AML-193 (cell line): ENCODE measurements around the gene AUTS2.
A peak's percentile ranks its signal among the peaks of the same experiment; 100 is the strongest.
"Not testable (repeated sequence)": the region's sequence is repeated elsewhere in the genome, so short reads cannot be mapped to it uniquely, and the experiment has no call there.

Experiments used
- DNase-seq, 2 experiments: peaks; one replicate each; lab custom pipeline; 2025; lab: John Stamatoyannopoulos, UW

The AUTS2 gene

GRCh38 chr7:70812511-70812910, 1214.2 kb downstream of the AUTS2 start:
- DNase-seq: no peak

GRCh38 chr7:70822490-70822889, 1224.2 kb downstream of the AUTS2 start:
- DNase-seq: not testable (repeated sequence)

GRCh38 chr7:70829221-70830059, 1231.2 kb downstream of the AUTS2 start:
- peak; percentile 3 to 30 for DNase-seq

- no peak for DNase-seq
These were observed 1231.8 kb downstream of the AUTS2 start for GRCh38 chr7:70830060-70830395.

GRCh38 chr7:70830426-70830825, 1232.2 kb downstream of the AUTS2 start:
- no peak for DNase-seq

- no peak for DNase-seq
These were observed 1235.5 kb downstream of the AUTS2 start for GRCh38 chr7:70833726-70834125.

GRCh38 chr7:70834424-70834823, 1236.1 kb downstream of the AUTS2 start:
- no peak for DNase-seq

- DNase-seq: no peak
These were observed 1237.4 kb downstream of the AUTS2 start for GRCh38 chr7:70835658-70836057.

GRCh38 chr7:70836279-70836678, 1238.0 kb downstream of the AUTS2 start:
- DNase-seq: no peak

GRCh38 chr7:70836946-70837345, 1238.7 kb downstream of the AUTS2 start:
- DNase-seq: no peak

- no peak for DNase-seq
These were observed 1239.3 kb downstream of the AUTS2 start for GRCh38 chr7:70837589-70837988.

GRCh38 chr7:70838292-70838907, 1240.1 kb downstream of the AUTS2 start:
- DNase-seq: no peak
